ENCODE data around the gene SIGLEC7.
A peak's percentile ranks its signal among the peaks of the same experiment; 100 is the strongest.

Gene SIGLEC7

DNA sequence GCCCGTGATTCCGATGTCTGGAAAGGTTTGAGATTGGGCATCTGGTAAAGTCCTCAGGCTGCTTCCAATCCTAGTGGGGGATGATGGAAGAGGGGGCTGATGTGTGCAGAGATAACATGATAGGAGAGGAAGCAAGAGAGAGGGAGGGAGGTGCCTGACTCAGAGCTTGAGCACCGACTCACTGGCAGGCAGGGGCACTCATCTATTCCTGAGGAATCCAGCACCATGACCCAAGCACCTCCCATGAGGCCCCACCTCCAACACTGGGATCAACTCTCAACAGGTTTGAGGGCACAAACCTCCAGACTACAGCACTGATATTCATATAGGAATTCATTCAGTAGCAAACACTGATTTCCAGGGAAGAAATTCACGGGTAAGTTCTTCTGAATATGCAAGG, 23.0 kb upstream of the SIGLEC7 start:
- no peak overlapping the region for H3K4me3 ChIP-seq (ENCODE audit: low read depth, low read length)
- no peak for DNase-seq (ENCODE audit: low read depth)
- TF ChIP-seq CTCF (IDR thresholded peaks at IDR 0.05; ENCODE audit: low read depth, low read length), result no peak

GRCh38 chr19:51119611-51120010, 22.5 kb upstream of the SIGLEC7 start:
- DNase-seq (ENCODE audit: low read depth), result no peak
- TF ChIP-seq POLR2A (IDR thresholded peaks at IDR 0.05; ENCODE audit: extremely low read depth, insufficient read length), result no peak
- TF ChIP-seq CTCF (IDR thresholded peaks at IDR 0.05; ENCODE audit: low read depth, low read length), result no peak
- H3K4me3 ChIP-seq (ENCODE audit: low read depth, low read length), result no peak overlapping the region

- no peak for DNase-seq (ENCODE audit: low read depth)
- TF ChIP-seq CTCF (IDR thresholded peaks at IDR 0.05; ENCODE audit: low read depth, low read length), result no peak
- TF ChIP-seq, protein P1, sequence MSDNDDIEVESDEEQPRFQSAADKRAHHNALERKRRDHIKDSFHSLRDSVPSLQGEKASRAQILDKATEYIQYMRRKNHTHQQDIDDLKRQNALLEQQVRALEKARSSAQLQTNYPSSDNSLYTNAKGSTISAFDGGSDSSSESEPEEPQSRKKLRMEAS (IDR thresholded peaks at IDR 0.05; ENCODE audit: low read depth, low read length), result no peak
- no peak for TF ChIP-seq POLR2A (IDR thresholded peaks at IDR 0.05; ENCODE audit: extremely low read depth, insufficient read length)
- TF ChIP-seq MYC (IDR thresholded peaks at IDR 0.05; ENCODE audit: low read depth, low read length), result no peak
- H3K4me3 ChIP-seq (ENCODE audit: low read depth, low read length), result no peak overlapping the region
Observed at GRCh38 chr19:51120160-51120559, 21.9 kb upstream of the SIGLEC7 start.

- TF ChIP-seq POLR2A (IDR thresholded peaks at IDR 0.05; ENCODE audit: extremely low read depth, insufficient read length) (no peak), MYC (IDR thresholded peaks at IDR 0.05; ENCODE audit: low read depth, low read length) (no peak), CTCF (IDR thresholded peaks at IDR 0.05; ENCODE audit: low read depth, low read length) (no peak)
- TF ChIP-seq, protein P1 (IDR thresholded peaks at IDR 0.05; ENCODE audit: low read depth, low read length), result no peak
- DNase-seq (ENCODE audit: low read depth), result no peak
- no peak overlapping the region for H3K4me3 ChIP-seq (ENCODE audit: low read depth, low read length)
Observed at GRCh38 chr19:51121257-51121656, 20.8 kb upstream of the SIGLEC7 start.

DNA sequence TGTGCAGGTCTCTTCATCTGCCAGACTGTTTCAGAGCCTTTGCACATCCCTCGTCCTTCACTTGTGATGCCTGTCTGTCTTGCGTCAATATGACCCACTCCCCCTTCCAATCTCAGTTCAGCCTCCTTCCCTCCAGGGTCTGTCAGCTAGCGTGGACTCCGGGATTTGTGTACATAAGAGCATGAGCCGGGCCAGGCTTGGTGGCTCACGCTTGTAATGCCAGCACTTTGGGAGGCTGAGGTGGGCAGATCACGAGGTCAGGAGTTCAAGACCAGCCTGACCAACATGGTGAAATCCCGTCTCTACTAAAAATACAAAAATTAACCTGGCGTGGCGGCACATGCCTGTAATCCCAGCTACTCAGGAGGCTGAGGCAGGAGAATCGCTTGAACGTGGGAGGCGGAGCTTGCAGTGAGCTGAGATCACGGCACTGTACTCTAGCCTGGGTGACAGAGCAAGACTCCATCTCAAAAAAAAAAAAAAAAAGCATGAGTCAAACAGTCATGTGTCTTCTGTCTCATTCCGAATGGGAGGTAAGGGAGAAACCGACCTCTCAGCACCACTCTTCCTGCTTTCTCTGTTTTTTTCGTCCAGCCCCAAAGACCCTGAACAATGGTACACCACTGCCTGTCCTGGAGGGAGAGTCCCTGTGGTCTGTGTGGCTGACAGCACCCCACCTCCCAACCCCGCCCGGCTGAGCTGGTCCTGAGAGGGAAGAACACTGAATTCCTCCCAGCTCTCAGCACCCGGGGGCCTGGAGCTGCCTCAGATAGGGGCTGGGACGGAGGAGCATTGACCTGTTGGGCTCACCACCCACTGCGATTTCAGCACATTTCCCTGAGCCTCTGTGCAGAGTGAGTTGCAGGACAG, 19.8 kb upstream of the SIGLEC7 start:
- DNase-seq (ENCODE audit: low read depth), result peak; percentile 61
- TF ChIP-seq CTCF (IDR thresholded peaks at IDR 0.05; ENCODE audit: low read depth, low read length) (no peak), POLR2A (IDR thresholded peaks at IDR 0.05; ENCODE audit: extremely low read depth, insufficient read length) (no peak), MYC (IDR thresholded peaks at IDR 0.05; ENCODE audit: low read depth, low read length) (no peak)
- TF ChIP-seq, protein P1 (IDR thresholded peaks at IDR 0.05; ENCODE audit: low read depth, low read length), result no peak
- H3K4me3 ChIP-seq (ENCODE audit: low read depth, low read length), result no peak overlapping the region

DNA sequence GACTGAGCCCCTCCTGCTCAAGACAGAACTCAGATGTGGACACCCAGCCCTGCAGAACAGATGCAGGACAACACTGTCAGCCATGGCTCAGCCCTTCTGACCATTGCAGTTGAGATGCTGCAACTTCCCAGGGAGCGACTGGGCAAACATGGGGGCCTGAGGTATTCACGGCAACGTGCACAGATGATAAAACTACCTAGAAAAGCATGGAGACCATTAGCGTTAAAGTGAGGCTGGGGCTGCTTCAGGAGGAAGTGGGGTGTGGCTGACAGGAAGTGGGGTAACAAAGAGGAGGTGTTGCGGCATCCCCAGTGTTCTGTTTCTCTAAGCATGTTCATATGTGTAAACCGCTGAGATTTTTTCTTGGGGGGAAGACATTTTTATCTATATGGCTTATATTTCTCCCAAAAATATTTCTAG, 18.7 kb upstream of the SIGLEC7 start:
- DNase-seq (ENCODE audit: low read depth), result peak; percentile 85
- no peak overlapping the region for H3K4me3 ChIP-seq (ENCODE audit: low read depth, low read length)
- TF ChIP-seq MYC (IDR thresholded peaks at IDR 0.05; ENCODE audit: low read depth, low read length) (peak; percentile 25; the same call in 1 of the 2 replicates), CTCF (IDR thresholded peaks at IDR 0.05; ENCODE audit: low read depth, low read length) (no peak), POLR2A (IDR thresholded peaks at IDR 0.05; ENCODE audit: extremely low read depth, insufficient read length) (no peak)
- TF ChIP-seq, protein P1 (IDR thresholded peaks at IDR 0.05; ENCODE audit: low read depth, low read length), result peak; percentile 49; the same call in 1 of the 2 replicates

Measured in NB4 (cell line).